Measurements from ENCODE around the gene ZNF860.
A peak's percentile ranks its signal among the peaks of the same experiment; 100 is the strongest.
"Not testable (repeated sequence)": the region's sequence is repeated elsewhere in the genome, so short reads cannot be mapped to it uniquely, and the experiment has no call there.

The ZNF860 gene

DNA sequence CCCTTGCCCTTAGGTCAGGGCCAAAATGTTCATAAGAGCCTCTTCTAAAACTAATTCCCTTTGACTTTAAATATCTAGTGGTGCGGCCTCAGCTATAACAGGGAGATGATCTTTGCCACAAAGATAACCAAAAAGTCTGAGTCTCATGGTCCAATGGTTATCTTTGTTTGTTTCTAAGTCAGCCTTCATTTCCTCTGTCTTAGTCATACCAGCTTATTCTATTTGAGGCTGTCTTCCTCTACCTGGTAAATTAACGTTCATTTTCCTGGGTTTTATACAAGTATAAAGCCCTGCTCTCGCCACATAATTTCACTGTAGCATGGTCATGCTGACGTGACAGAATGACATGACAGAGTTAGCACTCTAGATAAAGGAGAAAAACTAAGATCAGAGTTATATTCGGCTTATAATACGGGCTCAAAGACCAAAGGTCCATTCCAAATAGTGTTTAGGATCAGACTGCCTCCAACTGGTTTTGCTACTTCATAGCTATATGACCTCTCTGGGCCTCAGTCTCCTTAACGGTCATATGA lies 18.4 kb downstream of the ZNF860 start:
- no peak for DNase-seq

DNA sequence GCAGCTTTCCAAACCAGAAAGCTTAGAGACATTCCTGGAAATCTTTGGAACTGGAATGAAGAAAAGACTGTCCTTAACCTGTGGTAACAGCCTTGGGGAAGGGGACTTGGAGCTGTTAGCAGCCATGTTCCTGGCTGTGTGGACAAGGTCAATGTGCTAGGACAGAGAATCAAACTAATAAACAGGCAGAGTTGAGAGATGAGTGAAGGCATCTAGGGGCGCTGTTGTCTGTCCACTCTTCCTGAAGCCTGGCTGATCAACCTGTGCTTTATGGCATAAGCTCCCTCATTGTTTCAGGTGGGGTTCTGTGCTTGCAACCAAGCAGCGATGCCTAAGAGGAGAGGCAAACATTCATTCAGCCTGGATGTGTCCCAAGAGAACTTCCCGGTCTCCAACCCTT lies 19.3 kb downstream of the ZNF860 start:
- no peak for DNase-seq

DNA sequence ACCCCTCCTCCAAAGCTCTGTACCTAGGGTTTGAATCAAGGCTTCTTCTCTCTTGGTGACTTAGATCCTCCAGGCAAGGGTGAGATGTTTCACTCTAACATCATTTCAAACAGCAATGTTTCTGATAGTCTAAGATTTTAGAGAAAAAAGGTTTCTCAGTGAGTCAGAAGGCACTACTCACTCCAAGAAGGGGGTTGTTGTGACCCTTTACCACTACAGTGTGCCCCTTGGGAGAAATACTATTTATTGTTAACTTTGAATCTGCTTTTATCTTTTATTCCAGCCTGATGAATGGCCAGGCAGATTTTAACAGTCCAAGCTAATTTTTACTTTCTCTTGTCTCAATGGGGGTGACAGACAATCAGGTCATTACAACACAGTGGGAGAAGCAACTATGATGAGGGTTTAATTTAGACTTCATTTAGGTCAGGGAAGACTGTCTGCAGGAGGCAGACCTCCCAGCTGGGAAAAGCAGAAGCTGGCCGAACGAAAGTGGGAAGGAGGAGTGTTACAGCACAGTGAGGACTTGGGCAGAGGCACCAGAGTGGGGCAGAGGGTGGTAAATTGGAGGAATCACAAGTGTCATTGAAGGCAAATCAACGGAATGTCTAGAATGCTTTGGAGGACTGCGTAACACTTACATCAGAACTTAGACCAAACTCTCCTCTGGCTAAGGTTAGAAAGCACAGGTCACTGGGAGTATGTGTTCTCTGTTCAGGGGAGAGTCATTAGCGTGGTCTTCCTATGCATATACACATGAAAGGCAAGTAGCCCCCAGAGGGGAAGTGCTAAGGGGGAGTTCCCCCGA lies 21.2 kb downstream of the ZNF860 start:
- peak; percentile 29 for DNase-seq

DNA sequence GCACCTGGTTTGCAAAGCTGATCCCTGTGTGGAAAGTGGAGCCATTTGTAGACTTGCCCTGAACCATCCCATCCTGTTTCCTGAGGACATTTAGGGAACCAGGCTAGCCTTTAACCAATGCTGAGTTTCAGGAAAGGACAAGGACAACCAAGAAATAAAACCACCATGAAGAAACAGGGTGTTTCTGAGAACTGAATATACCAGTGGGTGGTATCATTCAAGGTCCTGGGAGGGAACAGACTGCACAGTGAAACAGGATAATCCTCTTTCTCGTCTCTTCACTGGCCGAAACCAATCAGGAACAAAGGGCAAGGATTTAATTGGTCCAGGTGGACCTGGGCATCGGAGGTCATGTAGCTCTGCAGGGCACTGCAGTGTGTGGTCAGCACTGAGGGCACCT lies 21.8 kb downstream of the ZNF860 start:
- DNase-seq, result no peak

DNA sequence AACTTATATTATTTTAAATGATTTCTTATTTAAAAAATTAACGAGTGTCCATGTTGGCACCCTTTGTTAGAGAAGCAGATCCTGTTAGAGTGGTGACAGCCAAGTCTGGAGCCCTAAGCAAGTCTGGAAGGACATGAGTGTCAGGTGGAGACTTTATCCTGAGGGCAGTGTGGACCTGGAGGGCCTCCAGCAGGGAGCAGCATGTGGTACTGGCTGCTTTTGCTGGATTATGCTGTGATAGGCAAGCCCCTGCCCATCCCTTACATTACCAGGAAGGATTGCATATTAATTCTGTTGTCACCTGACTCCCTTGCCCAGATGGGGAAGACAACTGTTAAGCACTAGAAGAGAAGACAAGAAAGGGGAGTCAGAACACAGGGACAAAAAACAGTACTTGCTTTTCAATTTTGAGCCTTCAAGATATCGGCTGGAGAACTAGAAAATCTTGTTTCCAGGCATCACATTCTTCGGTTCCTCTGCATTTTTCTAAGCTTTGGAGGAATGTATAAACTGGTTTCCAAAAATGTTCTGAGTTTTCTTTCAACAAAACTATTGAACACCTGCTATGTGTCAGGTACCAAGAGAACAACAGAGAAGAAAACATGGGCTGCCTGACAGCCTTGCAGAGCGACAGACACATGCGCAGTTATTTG lies 22.7 kb downstream of the ZNF860 start:
- no peak for DNase-seq

DNA sequence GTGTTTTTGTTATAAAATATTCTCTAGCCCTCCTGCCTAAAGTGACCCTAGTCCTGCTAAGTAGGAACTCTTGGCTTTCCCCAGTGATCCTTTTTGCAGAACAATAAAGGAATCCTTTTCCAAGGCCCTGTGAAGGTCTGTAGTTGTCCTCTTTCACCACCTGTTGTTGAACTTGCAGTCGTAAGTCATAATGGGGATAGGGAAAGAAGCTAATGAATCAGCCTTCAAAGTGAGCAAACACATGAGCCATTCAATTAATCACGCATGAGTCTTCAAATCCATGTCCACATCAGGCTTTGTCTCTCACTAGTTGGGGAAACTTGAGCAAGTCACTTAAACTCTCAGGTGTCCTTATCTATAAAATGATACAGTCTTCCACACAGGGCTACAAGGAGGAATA lies 27.6 kb downstream of the ZNF860 start:
- DNase-seq, result no peak

DNA sequence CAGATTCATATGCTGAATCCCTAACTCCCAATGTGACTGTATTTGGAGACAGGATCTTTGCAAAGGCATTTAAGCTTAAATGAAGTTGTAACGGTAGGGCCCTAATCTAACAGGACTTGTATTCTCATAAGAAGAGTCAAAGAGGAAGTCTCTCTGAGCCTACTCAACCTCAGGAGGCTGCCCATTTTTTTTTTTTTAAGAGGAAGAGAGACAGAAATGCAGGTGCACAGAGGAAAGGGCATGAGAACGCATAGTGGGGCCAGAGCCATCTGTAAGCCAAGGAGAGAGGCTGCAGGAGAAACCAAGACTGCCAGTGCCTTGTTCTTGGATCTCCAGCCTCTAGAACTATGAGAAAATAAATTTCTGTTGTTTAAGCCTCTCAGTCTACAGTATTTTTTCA lies 28.4 kb downstream of the ZNF860 start:
- no peak for DNase-seq

DNA sequence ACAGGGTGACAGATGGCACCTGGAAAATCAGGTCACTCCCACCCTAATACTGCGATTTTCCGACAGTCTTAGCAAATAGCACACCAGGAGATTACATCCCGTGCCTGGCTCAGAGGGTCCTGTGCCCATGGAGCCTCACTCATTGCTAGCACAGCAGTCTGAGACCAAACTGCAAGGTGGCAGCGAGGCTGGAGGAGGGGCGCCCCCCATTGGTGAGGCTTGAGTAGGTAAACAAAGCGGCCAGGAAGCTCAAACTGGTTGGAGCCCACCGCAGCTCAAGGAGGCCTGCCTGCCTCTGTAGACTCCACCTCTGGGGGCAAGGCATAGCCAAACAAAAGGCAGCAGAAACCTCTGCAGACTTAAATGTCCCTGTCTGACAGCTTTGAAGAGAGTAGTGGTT lies 29.1 kb downstream of the ZNF860 start:
- DNase-seq, result not testable (repeated sequence)

DNA sequence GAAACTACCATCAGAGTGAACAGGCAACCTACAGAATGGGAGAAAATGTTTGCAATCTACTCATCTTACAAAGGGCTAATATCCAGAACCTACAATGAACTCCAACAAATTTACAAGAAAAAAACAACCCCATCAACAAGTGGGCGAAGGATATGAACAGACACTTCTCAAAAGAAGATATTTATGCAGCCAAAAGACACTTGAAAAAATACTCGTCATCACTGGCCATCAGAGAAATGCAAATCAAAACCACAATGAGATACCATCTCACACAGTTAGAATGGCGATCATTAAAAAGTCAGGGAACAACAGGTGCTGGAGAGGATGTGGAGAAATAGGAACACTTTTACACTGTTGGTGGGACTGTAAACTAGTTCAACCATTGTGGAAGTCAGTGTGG lies 34.1 kb downstream of the ZNF860 start:
- not testable (repeated sequence) for DNase-seq

DNA sequence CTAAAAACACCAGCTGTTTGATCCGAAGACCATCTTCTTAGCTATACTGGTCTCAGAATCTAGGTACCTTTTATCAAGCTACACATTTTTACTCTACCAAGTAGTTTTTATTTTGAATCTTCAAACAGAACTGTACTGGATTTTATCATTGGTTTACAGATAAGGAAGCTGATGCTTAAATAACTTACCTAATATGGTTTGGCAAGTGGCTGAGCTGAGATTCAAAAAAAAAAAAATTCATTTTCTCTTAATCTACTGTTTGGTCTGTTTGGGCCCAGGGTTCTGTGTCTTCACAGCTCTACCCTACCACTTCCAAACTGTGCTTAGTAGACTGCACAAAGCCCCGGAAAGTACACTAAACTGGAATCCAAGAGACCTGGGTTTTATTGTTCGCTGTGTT lies 35.7 kb downstream of the ZNF860 start:
- no peak for DNase-seq

DNA sequence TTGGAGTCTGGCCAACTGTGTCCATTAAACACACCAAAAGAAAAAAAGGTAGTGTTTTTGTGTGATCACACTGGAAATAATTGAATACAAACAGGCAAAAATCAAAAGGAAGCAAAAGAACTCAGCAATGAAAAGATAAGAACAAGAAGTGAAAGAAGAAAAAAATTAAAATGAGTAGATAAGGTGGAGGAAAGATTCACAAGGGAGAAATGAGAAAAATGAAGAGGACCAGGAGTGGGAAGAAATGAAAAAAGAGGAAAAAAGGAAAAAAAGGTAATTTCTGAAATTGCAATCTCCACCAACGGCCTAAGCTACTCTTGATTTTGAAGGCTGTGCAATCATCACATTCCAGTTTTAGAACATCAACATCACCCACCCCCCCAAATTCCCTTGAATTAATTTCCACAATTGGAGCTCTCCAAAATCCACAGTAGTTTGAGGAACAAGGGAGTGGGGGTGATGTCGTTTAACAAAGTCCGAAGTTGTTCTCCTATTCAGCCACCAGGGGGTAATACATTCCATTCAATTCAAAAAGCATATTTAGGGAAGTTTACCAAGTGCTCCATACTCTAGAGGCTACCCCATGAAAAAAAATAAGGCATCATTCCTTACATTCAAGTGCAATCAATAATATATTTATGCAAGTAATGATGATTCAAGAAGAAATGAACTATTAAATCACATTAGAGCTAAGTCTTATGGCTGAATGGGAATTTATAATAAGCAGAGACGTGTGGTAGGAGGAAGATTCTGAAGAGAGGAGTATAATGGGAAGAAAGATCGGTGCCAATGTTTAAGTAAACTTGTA lies 37.4 kb downstream of the ZNF860 start:
- DNase-seq, result peak; percentile 48

DNA sequence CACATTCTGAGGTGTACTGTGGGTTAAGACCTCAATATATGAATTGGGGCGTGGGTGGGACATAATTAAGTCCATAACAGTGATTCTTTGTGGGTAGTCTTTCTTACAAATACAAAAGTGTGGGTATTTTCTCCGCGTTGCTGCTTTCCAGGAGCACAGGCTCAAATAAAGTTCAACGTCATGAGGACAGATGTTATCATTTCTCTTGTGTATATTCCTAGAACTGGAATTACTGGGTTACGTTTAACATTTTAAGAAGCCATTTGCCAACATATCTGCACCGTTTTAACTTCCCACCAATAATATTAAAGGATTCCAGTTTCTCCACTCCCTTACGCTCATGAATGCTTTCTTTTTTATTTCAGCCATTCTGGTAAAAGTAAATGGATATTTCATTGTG lies 39.6 kb downstream of the ZNF860 start:
- no peak for DNase-seq

DNA sequence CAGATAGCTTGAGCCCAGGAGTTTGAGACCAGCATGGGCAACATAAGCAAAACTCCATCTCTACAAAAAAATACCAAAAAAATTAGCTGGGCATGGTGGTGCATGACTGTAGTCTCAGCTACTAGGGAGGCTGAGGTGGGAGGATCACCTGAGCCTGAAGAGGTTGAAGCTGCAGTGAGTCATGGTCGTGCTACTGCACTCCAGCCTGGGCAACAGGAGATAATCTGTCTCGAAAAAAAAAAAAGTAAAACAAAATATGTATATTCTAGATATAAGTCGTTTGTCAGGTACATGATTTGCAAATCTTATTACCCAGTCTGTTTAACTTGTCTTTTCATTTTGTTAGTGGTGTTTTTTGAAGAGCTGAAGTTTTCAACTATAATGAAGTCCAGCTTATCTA lies 40.2 kb downstream of the ZNF860 start:
- no peak for DNase-seq

DNA sequence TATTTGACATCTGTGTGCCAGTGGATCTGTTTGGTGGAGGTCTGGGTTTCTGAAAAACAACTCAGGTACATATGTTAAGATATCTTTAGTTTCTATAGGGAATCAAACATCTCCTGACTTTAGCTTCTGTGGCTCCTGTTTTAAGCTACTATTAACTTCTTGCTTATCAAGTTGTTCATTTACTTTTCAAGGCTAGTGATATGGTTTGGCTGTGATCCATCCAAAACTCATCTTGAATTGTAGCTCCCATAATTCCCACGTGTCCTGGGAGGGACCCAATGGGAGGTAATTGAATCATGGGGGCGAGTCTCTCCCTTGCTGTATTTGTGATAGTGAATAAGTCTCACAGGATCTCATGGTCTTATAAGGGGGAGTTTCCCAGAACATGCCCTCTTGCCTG lies 41.4 kb downstream of the ZNF860 start:
- DNase-seq, result no peak

DNA sequence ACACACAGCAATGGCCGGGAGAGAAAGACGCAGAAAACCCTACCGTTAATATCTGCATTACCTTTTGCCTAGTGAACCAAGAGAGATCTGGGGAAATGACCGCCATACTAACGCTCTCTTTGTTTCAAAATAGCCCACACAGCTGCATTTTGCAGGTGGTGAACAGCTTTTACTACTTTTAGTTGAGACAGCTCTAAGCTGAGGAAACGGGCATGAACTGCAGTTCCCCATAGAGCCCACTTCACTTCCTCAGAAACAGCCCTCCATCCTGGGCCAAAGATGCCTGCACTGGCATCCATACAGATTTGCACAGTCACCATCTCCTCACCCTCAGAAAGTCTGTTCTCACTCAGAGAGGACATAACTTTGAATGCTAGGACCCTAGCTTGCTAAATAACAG lies 45.0 kb downstream of the ZNF860 start:
- no peak for DNase-seq

DNA sequence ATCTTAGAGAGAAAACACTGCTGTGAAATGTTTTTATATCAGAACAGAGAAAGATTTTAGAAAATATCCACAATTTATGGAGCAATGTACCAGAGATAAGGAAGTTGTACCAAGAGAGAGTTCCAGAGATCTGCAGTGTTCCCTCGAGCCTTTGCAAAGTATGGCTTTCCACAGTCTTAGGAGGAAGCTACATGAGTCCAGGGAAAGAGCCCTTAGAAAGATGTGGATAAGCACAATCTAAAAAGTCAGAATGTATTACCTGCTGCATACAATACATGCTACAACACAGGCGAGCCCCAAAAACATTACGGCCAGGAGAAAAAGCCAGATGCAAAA lies 56.4 kb downstream of the ZNF860 start:
- DNase-seq, result no peak

DNA sequence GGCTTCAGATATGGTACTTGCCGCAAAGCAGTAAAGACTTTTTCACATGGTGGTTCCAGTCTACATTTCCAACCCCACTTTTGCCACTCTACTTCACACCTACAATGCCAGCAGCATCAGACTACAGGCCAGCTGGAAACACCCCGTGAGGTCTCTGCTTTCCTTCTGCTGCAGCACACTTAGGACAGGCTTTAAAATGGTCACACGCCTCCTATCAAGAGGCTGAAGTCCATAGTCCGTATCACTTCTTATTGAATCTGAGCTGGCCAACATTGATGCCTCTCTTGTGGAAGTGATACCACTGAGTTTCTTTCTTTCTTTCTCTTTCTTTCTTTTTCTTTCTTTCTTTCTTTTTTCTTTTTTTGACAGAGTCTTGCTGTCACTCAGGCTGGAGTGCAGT lies 59.8 kb downstream of the ZNF860 start:
- DNase-seq, result no peak

Data from fibroblast of skin of right biceps (primary cell).